ENCODE measurements around the gene NKD2.
"Not testable (repeated sequence)": the region's sequence is repeated elsewhere in the genome, so short reads cannot be mapped to it uniquely, and the experiment has no call there.

NKD2 gene

DNA sequence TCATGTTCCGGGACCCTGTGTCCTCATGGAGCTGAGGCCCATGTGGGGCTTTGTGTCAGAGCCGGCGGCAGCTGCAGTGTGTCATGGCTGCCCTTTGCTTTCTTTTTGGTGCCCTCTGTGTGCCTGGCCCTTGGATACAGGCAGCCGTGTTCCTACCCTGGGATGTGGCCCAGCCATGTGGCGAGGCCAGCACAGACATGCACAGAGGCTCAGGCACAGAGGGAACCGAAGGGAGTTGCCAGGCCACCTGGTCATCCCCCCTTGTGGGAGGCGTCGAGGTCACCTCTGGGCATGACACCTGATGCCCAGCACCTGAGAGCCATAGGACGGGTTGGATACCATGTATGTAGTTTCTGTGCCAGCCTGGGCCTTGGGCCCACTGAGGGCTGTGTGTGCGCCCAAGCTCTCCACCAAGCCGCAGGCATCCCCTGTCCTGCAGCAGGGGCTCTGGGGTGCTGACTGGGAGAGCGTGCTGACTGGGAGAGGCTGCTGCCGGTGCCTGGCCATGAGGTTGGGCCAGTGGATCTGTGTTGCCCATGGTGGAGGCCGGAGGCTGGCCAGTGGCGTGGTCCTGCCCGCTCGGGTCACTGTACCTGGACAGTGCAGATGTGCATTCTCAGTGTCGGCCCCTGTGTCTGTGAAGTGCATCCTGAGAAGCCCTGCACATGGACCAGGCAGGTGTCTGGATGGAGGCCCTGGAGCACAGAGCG lies 4.8 kb downstream of the NKD2 start:
- no peak for DNase-seq (ENCODE audit: low spot score)

GRCh38 chr5:1013948-1014301 lies 5.3 kb downstream of the NKD2 start:
- DNase-seq (ENCODE audit: low spot score): no peak

DNA sequence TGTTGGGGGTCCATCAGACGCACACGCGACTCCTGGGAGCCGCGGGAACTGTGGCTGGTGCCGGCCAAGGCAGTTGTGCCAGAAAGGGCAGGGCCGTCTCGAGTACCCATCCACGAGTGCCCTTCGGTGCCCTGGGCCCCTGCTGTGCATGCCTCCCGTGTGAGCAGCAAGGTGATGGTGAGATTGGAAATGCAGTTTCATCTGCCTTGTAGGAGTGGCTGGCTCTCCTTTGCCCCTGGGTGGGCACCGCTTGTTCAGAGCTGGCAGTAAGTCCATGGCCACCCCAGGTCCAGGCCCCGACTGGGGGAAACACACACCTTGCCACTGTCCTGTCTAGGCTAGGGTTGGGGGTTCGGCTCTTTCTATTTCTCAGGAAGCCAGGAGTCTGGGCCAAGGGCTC lies 5.7 kb downstream of the NKD2 start:
- no peak for DNase-seq (ENCODE audit: low spot score)

- no peak for DNase-seq (ENCODE audit: low spot score)
Measured at GRCh38 chr5:1014781-1015221, 6.2 kb downstream of the NKD2 start.

DNA sequence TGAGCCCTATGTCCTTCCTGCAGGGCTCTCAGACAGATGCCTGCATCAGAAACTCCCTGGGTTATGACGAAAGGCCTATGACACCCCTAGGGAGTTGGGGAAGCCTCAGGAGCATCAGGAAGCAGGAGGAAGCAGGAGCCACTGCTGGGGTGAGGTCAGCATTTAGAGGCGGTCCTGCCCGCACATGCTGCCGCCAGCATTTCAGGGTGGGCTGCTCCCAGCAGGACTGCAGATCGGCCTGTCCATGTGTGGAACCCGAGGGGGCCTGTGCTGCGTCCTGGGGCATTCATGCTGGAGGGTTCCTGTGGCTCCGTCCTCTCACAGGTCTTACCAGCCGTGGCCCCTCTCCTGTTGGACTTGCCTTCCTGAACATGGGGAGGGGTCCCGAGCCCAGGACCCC lies 6.9 kb downstream of the NKD2 start:
- DNase-seq (ENCODE audit: low spot score): no peak

DNA sequence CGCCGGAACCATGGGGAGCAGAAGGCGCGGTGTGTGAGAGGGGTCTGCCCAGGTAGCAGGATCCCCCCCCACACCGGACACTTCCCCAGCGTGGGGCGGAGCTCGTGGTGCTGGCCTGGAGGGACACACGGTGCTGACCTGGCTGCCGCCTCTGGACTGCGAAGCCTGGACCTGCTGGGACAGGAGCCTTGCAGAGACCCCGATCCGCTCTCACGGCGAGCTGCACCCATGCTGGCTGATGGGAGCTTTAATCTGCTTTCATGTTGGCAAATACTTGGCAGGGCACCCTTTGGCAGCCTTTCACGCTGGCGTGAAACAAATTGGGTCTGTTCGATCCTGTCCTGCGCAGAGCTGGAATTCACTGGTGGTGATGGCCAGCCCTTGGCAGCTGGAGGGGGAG lies 7.4 kb downstream of the NKD2 start:
- no peak for DNase-seq (ENCODE audit: low spot score)

DNA sequence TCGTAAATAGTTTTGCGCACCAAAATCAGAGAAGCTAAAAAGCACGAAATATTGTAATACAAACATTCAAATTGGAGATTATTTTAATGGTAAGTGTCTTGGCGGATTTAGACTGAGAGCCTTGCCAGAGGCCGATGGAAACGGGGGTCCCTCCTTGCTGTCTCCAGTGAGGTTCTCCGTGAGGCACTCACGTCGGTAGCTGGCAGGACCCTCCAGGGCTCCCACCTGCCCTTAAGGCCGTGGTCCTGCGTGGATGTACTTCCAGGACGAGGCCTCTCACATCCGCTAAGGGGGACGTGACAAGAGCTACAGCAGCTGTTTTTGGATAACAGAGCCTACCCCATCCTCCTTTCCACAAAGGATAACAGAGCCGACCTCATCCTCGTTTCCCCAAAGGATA lies 7.9 kb downstream of the NKD2 start:
- no peak for DNase-seq (ENCODE audit: low spot score)

- DNase-seq (ENCODE audit: low spot score): no peak
Measured at GRCh38 chr5:1017056-1017455, 8.5 kb downstream of the NKD2 start.

- DNase-seq (ENCODE audit: low spot score): no peak
Measured at GRCh38 chr5:1017691-1018455, 9.3 kb downstream of the NKD2 start.

- no peak for DNase-seq (ENCODE audit: low spot score)
Measured at GRCh38 chr5:1018596-1018995, 10.0 kb downstream of the NKD2 start.

DNA sequence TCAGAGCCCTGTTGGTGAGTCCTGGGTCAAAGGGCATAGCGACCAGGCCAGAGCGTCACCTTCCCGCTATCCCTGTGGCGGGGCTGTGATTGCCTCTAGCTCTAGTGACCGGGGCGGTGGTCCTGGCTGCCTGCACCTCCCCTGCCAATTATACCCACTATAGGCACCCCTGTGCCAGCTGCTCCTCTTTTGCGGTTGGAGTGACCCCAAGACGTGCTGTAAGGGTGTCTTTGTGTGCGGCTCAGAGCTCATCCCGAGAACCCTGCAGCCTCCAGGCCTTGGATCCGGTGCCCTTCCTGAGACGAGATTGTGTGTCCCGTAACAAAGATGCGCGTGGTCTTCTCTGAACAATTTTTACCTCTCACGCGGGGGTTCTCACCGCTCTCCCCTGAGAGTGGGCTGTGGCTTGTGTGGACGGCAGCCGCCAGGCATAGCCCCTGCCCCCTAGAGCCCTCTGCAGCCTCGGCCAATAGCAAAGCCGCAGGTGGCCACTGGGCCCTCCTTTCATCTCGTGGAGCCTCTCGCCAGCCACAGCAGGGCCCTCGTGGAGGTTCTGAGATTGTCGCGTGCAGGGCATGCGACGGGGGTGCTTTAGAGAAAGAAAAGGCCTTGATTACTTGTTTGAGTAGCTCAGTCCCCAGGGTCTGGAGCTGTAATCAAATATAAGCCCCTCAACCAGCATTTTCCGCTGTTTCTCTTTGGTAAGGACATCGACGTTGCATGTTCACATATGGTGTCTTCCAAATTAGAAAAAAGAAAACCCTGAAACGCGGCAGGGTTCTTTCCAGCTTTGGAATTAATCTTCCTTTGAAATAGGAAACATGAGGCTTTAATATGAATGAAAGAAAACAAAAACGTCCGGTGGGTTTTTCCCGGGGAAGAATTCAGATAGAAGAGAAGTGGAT lies 10.7 kb downstream of the NKD2 start:
- no peak for DNase-seq (ENCODE audit: low spot score)

DNA sequence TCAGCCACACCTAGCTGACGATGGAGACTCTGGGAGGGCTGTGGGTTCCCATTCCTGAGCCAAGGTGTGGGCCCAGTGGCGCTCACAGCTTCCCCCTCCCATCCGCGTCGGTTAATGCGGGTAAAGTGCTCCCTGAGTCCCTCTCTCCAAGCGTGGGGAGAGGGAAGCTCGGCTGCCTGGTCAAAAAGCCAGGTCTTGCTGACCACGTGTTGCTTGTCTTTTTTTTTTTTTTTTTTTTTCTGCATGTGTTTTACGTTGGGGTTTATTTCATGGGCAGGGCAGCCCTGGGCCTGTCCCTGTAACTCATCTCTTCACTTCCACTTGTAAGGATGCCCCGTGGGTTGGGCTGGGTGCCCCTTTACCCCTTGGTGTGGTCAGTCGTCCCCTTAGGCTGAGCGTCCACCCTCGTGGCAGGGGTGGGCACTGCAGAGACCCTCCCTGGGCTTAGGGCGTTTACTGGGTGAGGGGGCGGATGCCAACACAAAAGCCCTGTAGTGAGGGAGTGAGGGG lies 11.9 kb downstream of the NKD2 start:
- no peak for DNase-seq (ENCODE audit: low spot score)

DNA sequence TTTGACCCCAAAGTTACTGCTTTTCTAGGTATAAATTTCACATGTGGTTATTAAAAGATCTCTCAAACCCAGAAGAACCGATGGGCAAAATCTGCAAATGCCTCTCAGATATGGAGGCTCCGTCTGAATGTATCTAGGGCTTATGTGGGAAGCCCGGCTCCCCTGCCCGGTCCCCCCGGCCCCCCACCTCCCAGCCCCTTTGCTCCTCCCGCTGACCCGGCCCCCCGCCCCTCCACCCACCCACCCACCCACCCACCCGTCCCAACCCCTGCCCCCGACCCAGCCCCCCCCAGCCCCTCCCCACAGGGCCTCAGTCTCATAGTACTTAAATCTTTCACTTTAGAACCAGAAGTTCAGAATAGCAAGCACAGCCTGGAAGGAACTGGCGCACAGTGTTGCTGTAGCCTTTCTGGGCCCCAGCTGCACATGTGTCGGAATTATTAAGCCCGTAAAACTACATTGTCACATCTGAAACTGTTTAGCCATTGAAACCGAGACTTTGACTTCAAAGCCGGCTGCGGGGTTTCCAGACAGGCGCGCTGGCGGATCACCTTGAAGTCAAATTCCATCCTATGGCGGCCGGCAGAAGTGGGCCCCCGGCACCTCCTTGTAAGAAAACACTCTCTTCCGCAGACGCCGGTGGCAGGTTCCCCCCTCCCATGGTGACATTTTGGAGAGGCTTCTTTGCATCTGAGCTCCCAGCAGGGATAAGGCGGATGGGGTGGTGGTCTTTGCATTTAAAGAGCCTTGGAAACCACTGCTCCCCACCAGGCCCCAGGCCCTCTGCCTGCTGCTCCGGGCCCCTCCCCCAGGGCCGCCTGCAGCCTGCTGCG lies 12.8 kb downstream of the NKD2 start:
- DNase-seq (ENCODE audit: low spot score): no peak

- not testable (repeated sequence) for DNase-seq (ENCODE audit: low spot score)
Measured at GRCh38 chr5:1021969-1022336, 13.4 kb downstream of the NKD2 start.

GRCh38 chr5:1026700-1027621 lies 18.4 kb downstream of the NKD2 start:
- no peak for DNase-seq (ENCODE audit: low spot score)

DNA sequence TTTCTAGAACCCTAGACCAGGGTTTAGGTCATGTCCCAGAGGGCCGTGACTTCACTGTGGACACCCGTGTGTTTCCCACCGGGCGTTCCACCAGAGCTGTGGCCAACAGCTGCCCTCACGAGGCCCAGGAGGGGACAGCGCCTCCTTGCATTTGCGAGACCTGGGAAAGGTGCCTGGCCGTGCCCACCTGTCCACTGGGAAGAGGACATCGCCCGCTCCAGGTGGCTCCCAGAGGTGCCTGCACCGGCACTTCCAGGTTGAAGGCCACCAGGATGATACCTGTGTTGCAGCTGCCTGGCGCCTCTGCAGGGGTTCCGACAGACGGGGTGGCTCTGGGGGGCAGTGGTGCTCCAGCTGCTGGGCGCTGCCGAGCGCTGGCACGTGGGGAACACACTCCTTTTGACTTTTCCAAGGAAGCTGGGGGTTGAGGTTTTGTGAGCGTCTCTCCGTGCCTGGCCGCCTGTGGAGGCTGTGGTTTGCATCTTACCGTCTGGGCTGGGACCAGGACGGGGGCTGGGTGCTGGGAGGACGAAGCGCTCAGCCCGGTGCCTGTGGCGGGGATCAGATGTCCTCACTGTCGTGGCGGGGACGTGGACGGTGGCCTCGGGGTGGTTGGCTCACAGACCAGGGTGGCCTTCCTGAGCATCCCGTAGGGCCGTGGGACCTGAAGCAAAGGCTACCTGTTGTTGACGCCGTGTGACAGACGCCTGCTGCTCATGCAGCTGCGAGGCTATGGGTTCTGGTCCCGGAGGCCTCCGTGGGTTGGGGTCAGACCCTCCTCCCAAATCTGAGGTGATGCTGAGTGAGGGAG lies 19.2 kb downstream of the NKD2 start:
- DNase-seq (ENCODE audit: low spot score): no peak

DNA sequence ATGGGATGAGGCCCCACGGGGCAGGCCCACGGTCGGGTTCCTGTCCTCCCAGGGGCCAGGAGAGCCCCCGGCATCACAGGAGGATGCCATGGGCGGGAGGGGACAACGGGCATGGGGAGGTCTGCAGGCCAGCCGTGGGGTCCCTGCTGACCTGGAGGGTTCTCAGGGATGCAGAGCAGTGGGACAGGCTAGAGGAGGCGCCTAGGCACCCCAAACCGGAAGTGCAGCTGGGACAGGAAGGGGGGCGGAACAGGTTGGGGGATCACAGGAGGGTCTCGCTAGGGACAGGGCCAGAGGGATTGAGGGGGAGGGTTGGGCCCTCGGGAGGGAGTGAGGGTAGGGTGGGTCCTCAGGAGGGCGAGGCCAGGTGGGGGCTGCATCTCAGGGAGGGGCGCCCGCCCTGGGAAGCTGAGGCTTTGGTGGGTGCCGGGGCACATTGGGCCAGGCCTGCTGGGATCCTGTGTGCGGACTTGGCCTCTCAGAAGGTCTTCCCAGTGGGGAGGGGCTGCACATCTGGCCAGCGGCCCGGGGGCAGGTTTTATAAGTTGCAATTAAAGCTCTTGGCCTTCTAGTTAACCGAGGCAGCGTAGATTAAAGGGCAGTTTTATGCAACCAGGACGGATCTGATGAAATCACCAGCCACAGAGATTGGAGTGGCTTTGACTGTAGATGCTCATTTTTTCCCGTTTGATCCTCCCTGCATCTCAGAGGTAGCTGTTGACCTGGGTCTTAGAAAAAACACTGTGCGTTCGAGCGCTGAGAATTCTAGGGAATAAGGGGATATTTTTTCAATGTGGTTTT lies 20.1 kb downstream of the NKD2 start:
- DNase-seq (ENCODE audit: low spot score): no peak

DNA sequence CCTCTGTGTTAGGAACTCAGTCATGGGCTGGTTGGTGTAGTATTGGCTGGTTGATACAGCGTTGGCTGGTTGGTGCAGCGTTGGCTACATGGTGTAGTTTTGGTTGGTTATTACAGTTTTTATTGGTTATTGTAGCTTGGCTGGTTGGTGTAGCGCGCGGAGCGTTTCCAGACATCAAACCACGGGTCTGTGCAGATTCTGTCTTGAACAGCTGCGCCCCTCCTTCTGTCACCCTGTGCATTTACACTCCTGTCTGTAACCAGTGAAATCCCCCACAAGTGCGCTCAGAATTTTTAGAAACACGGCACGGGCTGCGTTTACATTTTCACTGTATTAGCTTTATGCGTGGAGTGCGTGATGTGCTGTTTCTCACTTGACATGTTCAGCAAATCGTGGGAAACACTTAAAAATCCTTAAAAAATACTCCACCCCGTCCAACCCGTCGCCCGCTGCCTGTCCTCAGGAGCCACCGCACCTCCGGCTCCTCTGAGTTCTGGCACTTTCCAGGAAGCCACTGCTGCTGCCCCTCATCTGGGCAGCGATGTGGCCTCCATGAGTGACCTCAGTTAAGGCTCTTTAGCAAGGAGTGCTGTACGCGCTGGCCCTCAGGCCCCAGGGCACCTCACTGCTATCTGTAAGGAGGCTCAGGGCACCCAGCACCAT lies 20.8 kb downstream of the NKD2 start:
- DNase-seq (ENCODE audit: low spot score): no peak
